ENCODE measurements around the gene TDRD5.

Gene TDRD5

GRCh38 chr1:179707406-179707805 lies 115.8 kb downstream of the TDRD5 start:
- TF ChIP-seq CTCF (conservative IDR thresholded peaks at IDR 0.05; ENCODE audit: control insufficient read depth, insufficient read depth, low read depth, low read length) = no peak
- DNase-seq (ENCODE audit: low read depth) = no peak
- no peak overlapping the region for H3K4me3 ChIP-seq (ENCODE audit: control insufficient read depth, low read depth, low read length)

- TF ChIP-seq CTCF (conservative IDR thresholded peaks at IDR 0.05; ENCODE audit: control insufficient read depth, insufficient read depth, low read depth, low read length) = no peak
- DNase-seq (ENCODE audit: low read depth) = no peak
- H3K4me3 ChIP-seq (ENCODE audit: control insufficient read depth, low read depth, low read length) = no peak overlapping the region
These were observed 117.0 kb downstream of the TDRD5 start for GRCh38 chr1:179708434-179709195.

GRCh38 chr1:179709841-179710329 lies 118.3 kb downstream of the TDRD5 start:
- peak; percentile 77 for DNase-seq (ENCODE audit: low read depth)
- no peak for TF ChIP-seq CTCF (conservative IDR thresholded peaks at IDR 0.05; ENCODE audit: control insufficient read depth, insufficient read depth, low read depth, low read length)

GRCh38 chr1:179714159-179714558 lies 122.5 kb downstream of the TDRD5 start:
- H3K4me3 ChIP-seq (ENCODE audit: control insufficient read depth, low read depth, low read length) = no peak overlapping the region
- TF ChIP-seq CTCF (conservative IDR thresholded peaks at IDR 0.05; ENCODE audit: control insufficient read depth, insufficient read depth, low read depth, low read length) = no peak
- no peak for DNase-seq (ENCODE audit: low read depth)

More at GRCh38 chr1:179709841-179710329, 118.3 kb downstream of the TDRD5 start:
- no peak overlapping the region for H3K4me3 ChIP-seq (ENCODE audit: control insufficient read depth, low read depth, low read length)

GRCh38 chr1:179714623-179715022 lies 123.0 kb downstream of the TDRD5 start:
- no peak for TF ChIP-seq CTCF (conservative IDR thresholded peaks at IDR 0.05; ENCODE audit: control insufficient read depth, insufficient read depth, low read depth, low read length)
- H3K4me3 ChIP-seq (ENCODE audit: control insufficient read depth, low read depth, low read length) = no peak overlapping the region
- DNase-seq (ENCODE audit: low read depth) = no peak

- no peak overlapping the region for H3K4me3 ChIP-seq (ENCODE audit: control insufficient read depth, low read depth, low read length)
- TF ChIP-seq CTCF (conservative IDR thresholded peaks at IDR 0.05; ENCODE audit: control insufficient read depth, insufficient read depth, low read depth, low read length) = no peak
These were observed 127.6 kb downstream of the TDRD5 start for GRCh38 chr1:179719272-179719671.

More at GRCh38 chr1:179719272-179719671, 127.6 kb downstream of the TDRD5 start:
- DNase-seq (ENCODE audit: low read depth) = no peak

Measured in fibroblast of mammary gland (primary cell).